HG03196 (cell line): ENCODE data around the gene PSKH1.
"Not testable (repeated sequence)": the region's sequence is repeated elsewhere in the genome, so short reads cannot be mapped to it uniquely, and the experiment has no call there.

Source experiments
- ATAC-seq: cut with Tn5 transposase; IDR thresholded peaks from one replicate; pipeline ENCODE4 v1.9.1; 2021; ENCODE audit not compliant: unreplicated experiment

Gene PSKH1

GRCh38 chr16:67885976-67886375 is 7.1 kb upstream of the PSKH1 start:
- ATAC-seq: no peak

DNA sequence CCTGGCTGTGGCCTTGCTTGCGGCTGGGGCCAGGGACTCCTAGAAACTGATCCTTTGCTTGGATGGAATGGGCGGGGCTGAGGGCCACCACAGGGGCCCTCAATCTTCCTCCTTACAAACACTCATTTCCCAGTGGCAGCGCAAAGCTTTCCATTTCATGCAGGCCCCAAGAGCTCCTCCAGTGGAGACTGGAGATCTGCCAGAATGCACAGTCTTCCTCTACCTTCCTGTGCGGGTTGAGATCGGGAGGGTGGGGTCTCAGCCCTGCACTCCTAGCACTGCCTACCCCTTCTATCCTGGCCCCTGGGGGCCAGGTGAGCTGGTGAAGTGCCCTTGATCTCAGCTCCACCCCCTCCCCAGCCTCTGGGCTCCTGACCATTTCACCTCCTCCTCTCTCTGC is 6.7 kb upstream of the PSKH1 start:
- no peak for ATAC-seq

DNA sequence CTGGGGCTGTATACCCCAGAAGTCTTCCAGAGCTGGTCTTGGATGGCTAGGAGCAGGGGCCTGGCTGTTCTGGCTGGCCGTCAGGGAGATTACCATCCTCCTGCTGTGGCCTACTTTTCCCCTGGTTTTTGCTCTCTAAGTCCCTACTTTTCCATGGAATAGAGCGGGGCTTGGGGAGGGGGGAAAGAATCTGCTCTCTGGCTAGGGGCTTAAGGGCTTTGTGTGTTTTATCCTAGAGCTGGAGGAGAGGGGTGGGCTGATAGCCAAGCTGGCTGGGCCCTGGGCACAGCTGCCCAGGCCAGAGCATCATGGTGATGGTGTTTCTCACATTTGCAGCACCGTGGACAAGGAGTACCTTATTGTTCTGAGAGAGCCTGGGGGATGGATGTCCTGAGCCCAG is 4.7 kb upstream of the PSKH1 start:
- ATAC-seq: no peak

DNA sequence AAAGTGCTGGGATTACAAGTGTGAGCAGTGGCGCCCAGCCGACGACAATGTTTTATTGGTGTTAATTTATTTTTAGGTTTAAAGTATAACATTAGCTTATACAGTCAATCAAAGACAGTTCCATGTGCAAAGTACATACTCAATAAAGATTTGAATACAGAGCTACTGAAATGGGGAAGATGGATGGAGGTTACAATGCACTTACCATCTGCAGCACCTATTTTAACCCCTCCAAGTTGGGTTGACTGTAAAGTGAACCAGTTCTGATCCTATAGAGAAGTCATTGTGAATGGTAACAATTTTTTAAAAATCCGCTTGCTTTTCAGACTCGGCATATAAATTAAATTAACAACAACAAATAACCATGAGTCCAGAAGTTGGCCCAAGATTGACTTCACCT is 679 bp upstream of the PSKH1 start:
- ATAC-seq: no peak

GRCh38 chr16:67893743-67894399 is 817 bp downstream of the PSKH1 start:
- no peak for ATAC-seq

GRCh38 chr16:67897231-67897630 is 4.2 kb downstream of the PSKH1 start:
- no peak for ATAC-seq

GRCh38 chr16:67901734-67902133 is 8.7 kb downstream of the PSKH1 start:
- no peak for ATAC-seq

GRCh38 chr16:67902831-67903230 is 9.8 kb downstream of the PSKH1 start:
- no peak for ATAC-seq

DNA sequence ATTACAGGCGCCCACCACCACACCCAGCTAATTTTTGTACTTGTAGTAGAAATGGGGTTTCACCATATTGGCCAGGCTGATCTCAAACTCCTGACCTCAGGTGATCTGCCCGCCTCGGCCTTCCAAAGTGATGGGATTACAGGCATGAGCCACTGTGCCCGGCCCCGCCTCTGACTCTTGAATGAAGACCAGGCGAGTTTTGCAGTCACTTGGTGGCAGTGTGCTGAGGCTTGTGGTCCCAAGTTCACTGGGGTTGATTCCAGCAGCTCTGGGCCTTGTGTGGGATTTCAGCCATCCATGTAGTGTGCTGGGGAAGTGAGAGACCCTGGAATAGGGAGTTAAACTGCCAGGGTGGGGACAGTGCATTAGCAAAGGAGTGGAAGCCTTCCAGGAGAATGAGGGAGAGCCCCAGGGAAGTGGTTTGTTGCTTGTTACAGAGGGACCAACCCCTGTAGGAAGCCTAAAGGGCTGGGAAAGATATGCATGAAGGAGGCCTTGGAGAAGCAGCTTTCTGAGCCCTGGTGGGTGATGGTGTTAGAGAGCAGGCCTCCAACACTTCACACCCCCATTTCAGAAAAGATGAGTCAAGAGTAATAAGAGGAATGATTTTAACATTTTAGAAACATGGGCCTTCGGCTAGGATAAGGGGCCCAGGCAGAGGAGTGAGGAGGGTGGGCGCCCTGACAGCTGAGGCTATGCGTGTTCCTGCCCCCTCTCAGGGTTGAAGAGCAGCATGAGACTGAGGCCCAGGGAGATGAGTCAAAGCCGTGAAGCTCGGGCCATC is 14.5 kb downstream of the PSKH1 start:
- ATAC-seq: no peak

DNA sequence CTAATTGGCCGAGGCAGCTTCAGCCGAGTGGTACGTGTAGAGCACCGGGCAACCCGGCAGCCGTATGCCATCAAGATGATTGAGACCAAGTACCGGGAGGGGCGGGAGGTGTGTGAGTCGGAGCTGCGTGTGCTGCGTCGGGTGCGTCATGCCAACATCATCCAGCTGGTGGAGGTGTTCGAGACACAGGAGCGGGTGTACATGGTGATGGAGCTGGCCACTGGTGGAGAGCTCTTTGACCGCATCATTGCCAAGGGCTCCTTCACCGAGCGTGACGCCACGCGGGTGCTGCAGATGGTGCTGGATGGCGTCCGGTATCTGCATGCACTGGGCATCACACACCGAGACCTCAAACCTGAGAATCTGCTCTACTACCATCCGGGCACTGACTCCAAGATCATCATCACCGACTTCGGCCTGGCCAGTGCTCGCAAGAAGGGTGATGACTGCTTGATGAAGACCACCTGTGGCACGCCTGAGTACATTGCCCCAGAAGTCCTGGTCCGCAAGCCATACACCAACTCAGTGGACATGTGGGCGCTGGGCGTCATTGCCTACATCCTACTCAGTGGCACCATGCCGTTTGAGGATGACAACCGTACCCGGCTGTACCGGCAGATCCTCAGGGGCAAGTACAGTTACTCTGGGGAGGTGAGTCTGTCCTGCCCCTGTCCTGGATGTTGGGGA is 16.1 kb downstream of the PSKH1 start:
- ATAC-seq: no peak

- no peak for ATAC-seq
Observed at GRCh38 chr16:67910158-67910557, 17.1 kb downstream of the PSKH1 start.

GRCh38 chr16:67914758-67915495 is 21.9 kb downstream of the PSKH1 start:
- no peak for ATAC-seq

- ATAC-seq: not testable (repeated sequence)
Observed at GRCh38 chr16:67915496-67915769, 22.4 kb downstream of the PSKH1 start.

DNA sequence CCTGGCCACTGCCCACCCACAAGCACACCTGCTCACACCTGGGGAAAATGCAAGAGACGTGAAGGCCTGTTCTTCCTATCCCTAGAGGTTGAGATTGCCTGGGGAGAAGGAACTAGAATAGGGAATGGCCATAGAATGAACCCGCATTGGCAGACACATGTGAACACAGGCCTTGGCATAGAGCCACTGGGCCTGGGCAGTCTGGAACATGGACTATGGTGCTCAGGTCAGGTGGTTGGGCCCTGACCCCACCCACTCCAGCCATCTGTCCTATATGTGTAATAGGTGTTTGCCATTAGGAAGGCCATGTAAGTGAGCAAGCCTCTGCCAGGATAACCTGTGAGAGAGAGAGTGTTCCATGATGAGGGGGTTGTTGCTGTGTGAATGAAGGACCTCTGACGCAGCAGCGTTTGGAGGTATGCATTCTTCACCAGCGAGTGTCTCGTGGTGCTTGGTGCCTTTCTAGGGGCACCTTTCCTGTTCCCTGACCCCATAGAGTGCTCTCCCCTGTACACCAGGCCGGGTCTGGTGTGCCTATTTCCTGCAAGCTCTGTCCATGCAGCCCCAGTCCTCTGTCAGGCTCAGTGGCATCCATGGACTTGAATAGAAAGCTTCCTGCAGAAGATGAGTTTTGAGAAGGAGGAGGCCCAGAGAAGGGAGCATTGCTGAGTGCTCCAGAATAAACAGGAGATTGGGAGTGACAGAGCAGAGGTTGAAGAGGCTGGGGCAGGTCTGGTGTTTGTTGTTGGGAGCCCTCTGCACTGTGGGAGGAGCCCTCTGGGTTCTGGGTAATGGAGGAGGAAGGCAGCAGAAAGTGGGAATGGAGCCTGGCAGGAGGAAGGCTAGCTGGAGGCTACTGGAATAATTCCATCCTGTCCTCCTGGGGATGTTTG is 23.0 kb downstream of the PSKH1 start:
- ATAC-seq: no peak

DNA sequence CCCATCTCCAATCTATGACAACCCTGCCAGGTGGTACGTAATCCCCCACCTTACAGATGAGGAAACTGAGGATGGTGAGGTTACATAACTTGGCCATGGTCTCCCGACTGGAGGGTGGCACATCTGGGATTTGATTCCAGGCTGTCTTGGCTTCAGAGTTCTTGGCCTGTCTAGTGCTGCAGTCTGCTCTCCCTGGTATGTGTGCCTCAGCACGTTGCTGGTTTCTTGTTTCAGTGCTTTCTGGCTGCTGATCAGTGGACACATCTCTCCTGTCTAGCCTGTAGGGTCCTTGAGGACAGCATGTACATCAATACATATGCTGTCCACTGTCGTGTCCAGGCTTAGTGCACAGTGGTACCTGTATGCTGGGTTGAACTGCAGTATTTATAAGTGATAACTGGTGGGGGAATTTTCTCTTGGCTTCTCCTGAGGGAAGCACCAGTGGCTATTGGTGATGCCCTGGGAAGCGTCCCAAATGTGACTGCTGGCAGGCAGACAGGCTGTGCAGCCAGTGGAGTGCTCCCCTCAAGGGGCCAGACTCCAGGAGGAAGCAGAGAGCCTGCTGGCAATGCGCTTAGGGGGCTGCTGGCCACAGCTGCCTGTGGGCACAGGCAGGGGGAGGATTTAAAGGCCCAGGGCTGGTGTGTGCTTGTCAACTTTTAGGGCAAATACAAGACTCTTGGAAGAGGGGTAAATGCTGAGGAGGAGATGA is 24.2 kb downstream of the PSKH1 start:
- no peak for ATAC-seq

GRCh38 chr16:67917852-67918236 is 24.8 kb downstream of the PSKH1 start:
- no peak for ATAC-seq

DNA sequence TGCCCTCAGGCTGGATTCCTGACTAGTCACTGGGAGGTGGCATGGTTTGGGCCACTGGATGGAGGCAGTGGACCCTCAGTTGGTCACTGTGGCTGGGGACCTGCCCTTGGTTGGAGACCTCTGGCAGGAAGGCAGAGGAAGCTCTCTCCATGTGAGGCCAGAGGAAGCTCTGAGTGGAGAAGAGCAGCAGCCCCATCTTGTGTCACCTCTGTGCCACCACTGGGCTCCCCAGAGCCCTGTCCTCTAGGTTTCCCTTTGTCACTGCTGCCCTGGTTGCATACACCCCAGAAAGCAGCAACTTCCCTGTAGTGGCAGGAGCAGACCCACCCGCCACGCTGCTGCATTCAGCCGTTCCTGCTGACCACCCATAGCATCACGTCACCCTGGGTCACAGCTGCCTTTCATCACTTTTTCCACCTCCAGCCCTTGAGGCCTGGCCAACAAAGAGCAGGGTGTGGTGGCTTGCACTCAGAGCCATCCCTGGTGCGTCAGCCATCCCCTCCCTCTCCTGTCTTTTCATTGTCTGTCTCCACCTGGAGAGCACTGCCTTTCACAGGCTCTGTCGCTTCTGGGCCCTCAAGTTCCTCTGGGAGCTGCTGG is 26.7 kb downstream of the PSKH1 start:
- ATAC-seq: no peak

GRCh38 chr16:67922221-67922620 is 29.2 kb downstream of the PSKH1 start:
- no peak for ATAC-seq

- ATAC-seq: no peak
Observed at GRCh38 chr16:67922740-67923139, 29.7 kb downstream of the PSKH1 start.
